ENCODE results near the gene CPLANE2. TPM values are rescaled to one million over a fixed set of nuclear protein-coding genes. Genes with fewer than 3 reads are reported as not detected.

Gene CPLANE2
- polyA plus RNA-seq, 12 donors: 1.0 to 4.4 (median 2.1) TPM; not detected in 2

DNA sequence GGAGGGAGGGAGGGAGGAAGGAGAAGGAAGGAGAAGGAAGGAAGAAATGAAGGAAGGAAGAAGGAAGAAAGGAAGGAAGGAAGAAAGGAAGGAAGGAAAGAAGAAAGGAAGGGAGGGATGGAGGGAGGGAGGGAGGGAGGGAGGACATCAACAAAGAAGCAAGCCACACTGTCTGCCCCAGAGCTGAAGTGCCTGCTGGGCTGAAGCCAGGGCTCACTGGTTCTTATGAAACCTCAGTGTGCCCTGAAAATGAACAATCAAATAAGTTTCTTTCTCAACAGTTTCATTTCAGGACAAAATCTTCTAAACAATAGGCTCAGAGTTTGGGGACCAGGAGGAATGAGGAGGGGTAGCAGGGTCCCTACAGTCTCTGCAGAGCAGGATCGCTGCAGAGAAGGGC, 45.7 kb downstream of the CPLANE2 start:
- no peak for DNase-seq

DNA sequence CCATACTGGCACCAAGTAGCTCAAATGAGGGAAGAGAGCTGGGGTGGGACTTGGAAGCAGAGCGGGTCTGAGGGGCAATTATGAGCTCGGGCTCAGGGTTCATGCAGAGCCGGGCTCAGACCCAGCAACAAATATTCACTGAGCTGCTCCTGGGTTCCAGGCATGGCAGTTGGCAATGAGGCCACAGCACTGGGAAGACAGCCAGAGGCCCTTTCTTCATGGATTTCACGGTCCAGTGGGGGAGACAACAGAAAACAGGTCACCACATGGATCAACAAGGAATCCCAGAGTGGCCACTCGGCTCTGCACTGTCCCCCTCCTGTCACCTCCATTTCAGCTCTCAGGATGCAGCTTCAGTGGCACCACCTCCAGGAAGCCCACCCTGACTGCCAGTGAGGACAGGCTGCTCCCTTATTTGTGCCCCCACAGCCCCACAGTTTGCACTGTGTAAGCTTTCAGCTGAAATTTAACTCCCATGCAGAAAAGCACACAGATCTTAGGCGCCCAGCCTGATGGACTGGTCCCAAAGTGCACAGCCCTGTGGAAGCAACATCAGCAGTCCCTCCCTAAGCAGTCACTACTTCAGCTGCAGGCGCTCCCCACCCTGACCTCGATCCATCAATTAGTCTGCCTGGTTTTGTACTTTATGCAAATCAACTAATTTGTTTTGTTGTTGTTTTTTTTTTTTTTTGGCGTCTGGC, 46.9 kb downstream of the CPLANE2 start:
- DNase-seq: no peak

DNA sequence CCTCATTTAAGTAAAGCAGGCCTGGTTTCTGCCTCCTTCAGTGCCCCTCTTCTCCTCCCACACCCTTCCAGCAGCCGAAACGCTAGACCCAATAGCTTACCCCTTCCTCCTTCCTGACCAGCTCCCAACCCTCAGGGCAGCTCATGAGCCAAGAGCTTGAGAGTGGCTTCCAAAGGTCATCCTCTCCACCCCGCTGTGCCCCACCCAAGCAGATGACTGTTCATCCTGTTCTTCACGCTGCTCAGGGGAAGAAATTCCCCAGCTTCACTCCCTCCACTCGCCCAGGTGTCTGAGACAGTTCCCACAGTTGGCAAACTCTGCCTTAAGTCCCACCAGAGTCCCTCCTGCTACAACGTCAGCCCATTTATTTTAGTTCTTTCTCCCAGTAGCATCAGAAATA, 48.0 kb downstream of the CPLANE2 start:
- no peak for DNase-seq

DNA sequence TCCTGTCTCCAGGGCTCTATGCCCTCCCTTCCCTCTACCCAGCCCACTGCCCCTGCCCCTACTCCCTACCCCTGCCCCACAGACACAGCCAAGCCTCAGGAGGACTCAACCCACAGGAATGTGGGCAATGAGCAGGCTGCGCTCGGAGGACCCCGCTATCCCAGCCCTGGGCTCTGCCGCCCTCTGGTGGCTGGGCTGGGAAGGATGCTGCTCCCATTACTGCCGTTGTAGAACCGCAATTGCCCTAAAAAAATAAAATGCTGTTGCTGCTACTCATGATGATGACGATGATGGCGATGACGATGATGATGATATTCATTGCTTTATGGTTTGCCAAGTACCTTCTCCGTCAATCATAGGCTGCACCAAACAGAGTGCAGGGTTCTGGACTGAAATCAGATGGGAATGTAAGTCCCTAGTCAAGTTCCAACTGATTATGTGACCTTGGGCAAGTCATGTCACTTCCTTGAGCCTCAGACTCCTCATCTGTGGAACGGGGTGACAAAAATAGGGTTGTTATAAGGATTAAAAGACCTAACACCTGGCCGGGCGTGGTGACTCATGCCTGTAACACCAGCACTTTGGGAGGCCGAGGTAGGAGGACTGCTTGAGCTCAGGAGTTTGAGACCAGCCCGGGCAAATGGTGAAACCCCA, 49.1 kb downstream of the CPLANE2 start:
- peak; percentile 80 for DNase-seq

DNA sequence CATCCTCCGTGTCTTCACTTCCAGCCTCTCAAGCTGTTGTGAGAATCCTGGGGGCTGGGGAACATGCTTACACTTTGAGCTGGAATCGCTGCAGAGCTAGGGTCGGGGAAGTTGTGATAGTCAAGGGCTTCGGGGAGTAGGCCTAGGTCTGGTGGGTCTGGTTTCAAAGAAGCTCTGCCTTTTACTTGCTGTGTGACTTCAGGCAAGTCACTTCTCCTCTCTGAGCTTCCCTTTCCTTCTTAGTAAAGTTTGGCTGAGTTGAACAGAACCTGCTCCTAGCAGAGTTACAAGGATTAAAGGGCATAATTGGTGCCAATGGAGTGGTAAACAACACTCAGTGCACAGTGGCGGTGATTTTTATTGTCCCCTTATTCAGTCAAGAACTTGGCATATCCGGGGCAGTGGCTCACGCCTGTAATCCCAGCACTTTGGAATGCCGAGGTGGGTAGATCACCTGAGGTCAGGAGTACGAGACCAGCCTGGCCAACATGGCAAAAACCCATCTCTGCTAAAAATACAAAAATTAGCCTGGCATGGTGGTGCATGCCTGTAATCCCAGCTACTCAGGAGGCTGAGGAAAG, 50.2 kb downstream of the CPLANE2 start:
- DNase-seq: no peak

DNA sequence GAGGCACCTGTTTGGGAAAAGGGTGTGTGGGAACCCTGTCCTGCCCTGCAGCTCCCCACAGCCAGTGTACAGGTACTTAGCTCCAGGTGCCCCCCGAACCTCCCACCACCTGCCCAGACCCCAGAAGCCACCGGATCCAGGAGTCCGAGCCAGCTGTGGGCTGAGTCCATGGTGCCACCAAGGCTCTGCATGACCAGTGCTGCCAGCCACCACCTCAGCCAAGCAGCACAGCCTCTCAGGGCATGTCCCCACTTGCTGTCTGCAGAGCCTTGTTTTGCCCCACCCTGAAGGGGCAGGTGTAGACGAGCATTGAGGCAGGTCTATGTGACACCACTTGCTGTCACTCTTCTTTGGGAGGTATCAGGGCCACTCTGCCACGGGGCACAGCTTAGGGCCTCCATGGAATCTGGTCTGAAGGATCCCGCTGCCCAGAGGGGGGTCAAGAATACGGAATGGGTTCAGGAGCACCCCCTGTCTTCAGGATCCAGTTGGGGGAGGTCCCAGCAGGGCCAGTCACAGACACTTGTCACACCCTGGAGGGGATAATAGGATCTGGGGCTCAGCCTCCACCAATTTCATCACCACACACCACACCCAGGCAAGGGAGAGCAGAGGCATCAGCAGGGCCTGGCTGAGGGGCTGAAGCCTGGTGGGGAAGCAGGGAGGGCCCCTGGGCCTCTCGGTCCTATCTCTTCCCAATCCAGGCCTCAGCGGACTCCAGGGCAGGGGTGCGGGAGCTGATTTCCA, 52.3 kb downstream of the CPLANE2 start:
- no peak for DNase-seq

DNA sequence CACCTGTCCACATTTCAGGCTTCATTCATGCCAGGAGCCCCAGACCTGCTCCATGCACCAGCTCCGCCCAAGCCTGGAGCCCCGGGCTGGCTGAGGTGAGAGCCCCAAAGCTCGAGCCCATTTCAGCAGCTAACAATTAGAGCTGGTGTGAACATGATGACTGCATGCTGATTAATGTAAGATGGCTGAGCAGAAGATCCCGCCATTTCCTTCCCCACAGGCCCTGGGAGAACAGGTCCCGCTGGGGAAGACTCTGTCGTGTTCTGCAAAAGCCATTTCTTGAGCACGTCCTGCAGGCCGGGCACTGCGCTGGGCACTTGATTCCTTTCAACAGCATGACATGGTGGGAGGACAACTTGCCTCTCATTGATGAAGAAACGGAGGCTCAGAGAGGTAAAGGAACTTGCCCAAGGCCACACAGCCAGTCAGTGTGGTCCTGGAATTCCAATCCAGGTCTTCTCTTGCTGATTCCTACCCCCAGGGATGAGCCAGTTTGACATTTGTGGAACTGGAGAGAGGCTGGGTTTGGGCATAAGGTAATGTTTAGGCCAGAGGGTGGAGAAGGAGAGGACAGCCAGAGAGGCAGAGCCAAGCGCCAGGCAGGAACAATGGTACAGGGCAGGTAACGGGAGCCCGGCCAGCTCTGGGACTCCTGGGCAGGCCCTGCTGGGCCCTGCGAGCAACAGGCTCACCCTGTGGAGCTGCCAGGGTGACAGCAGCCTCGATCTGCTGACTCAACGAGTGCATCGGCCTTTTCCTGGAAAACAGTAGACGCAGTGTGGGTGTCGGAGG, 53.0 kb downstream of the CPLANE2 start:
- DNase-seq: no peak

DNA sequence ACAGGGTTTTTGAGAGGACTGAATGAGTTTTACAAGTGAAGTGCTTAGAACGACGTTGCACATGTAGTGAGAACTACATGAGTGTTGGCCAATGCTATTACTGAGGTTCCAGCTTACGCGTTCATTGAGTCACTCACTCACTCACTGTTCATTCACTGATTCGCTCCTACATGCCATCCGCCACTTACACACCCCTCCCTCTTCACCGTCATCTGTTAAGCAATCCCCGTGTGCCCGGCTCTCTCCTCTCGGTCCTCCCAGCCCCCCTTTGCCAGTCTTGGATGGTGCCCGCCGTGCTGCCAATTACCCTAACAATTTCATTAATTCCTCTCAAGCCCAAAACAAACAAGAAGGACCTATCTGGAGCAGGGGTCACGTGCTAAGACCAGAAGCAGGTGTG, 53.8 kb downstream of the CPLANE2 start:
- no peak for DNase-seq

DNA sequence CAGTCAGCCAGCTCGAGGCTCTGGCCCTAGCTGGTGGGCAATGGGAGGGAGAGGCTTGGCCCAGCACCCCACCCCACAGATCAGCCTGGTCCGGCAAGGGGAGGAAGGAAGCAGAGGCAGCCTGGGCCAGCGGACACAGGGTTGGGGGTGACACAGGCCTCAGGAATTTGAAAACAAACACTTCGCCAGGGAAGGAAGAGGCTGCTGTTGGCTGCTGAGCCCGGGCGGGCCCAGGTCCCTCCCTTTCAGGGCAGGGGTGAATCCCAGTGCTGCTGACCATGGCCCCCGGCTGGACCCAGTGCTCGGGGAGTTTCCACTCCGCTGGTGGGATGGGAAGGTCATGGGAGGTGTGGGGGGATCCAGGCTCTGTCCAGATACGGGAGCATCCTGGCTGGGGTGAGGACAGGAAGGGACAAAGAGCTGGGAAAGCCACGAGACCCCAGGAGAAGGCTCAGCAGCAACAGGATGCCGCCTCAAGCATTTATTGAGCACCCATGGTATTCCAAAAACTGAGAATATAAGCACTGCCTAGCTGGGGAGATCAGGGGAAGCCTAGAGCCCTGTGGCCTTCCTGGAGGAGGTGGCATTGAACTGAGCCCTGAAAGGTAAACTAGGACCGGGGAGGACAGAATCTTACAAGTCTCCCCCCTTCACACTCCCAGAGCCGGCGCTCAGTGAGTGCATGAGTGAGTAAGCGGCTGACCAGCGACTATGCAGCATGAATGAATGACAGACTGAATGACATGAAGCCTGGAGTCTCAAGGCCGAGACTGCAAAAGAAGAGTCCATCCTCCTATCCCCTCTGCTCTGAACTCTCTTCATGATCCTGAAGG, 54.9 kb downstream of the CPLANE2 start:
- peak; percentile 90 for DNase-seq

Other genes with a start within 250 kb of the CPLANE2 start
- gene SRARP, start 232.9 kb downstream of the CPLANE2 start, polyA plus RNA-seq (ENCODE audit: insufficient read length in 12 of 12): under 1 TPM in 2 of 12 donors, not detected in 10; 0.05 to 0.07 TPM
- 100 to 1,000 TPM in 7 of 12 donors, 10 to 100 TPM in 4, not detected in 1; 57.9 to 237 (median 114) TPM for gene HSPB7, start 219.1 kb downstream of the CPLANE2 start, polyA plus RNA-seq (ENCODE audit: insufficient read length in 12 of 12)
- gene CLCNKA, start 215.1 kb downstream of the CPLANE2 start, polyA plus RNA-seq (ENCODE audit: insufficient read length in 12 of 12): 1 to 10 TPM in 5 of 12 donors, under 1 TPM in 5, not detected in 2; 0.30 to 1.7 (median 1.0) TPM
- gene CLCNKB, start 193.4 kb downstream of the CPLANE2 start, polyA plus RNA-seq (ENCODE audit: insufficient read length in 12 of 12): under 1 TPM in 8 of 12 donors, not detected in 4; 0.13 to 0.66 (median 0.21) TPM
- gene FAM131C, start 163.5 kb downstream of the CPLANE2 start, polyA plus RNA-seq (ENCODE audit: insufficient read length in 12 of 12): 1 to 10 TPM in 1 of 12 donors, under 1 TPM in 6, not detected in 5; 0.07 to 1.0 (median 0.25) TPM
- gene EPHA2, start 81.1 kb downstream of the CPLANE2 start, polyA plus RNA-seq (ENCODE audit: insufficient read length in 12 of 12): 10 to 100 TPM in 2 of 12 donors, 1 to 10 TPM in 9, not detected in 1; 4.3 to 15.3 (median 6.5) TPM
- 10 to 100 TPM in 2 of 12 donors, 1 to 10 TPM in 8, not detected in 2; 1.6 to 28.6 (median 2.7) TPM for gene ARHGEF19, start 24.5 kb downstream of the CPLANE2 start, polyA plus RNA-seq (ENCODE audit: insufficient read length in 12 of 12)
- gene FBXO42, start 115.3 kb upstream of the CPLANE2 start, polyA plus RNA-seq (ENCODE audit: insufficient read length in 12 of 12): 10 to 100 TPM in 11 of 12 donors, not detected in 1; 13.9 to 18.9 (median 16.8) TPM
- 100 to 1,000 TPM in 1 of 12 donors, 10 to 100 TPM in 10, not detected in 1; 72.1 to 107 (median 86.0) TPM for gene SZRD1, start 130.1 kb upstream of the CPLANE2 start, polyA plus RNA-seq (ENCODE audit: insufficient read length in 12 of 12)
- gene SPATA21, start 200.2 kb upstream of the CPLANE2 start, polyA plus RNA-seq (ENCODE audit: insufficient read length in 12 of 12): under 1 TPM in 3 of 12 donors, not detected in 9; 0.09 to 0.27 (median 0.27) TPM
- 10 to 100 TPM in 11 of 12 donors, not detected in 1; 25.3 to 47.0 (median 34.9) TPM for gene NECAP2, start 203.5 kb upstream of the CPLANE2 start, polyA plus RNA-seq (ENCODE audit: insufficient read length in 12 of 12)

All from muscle of arm (tissue), 12 donors.